Right lung (tissue), 10 donors: Measurements from ENCODE around the gene B4GALT2. TPM values are rescaled to one million over a fixed set of nuclear protein-coding genes. Genes with fewer than 3 reads are reported as not detected.
A peak's percentile ranks its signal among the peaks of the same experiment; 100 is the strongest.

Source experiments
- DNase-seq, 2 donors: peaks; one replicate each; pipeline ENCODE4 v3.0.0-alpha.2; 2013
- long read RNA-seq, 8 donors: transcript quantifications; one replicate each; lab custom pipeline, GENCODE V29; 2026
- polyA plus RNA-seq, 5 donors: library from polyadenylated mRNA; unstranded; fragments of 120-200 nt; gene quantifications; one replicate each; pipeline versions ENCODE4 v1.2.1 to v1.2.3, GENCODE V29; 2013; ENCODE audit warnings: inconsistent platforms in 1 of 5, low replicate concordance in 1 of 5; ENCODE audit not compliant: insufficient read length in 5 of 5, insufficient read depth in 1 of 5

The B4GALT2 gene
- 10 to 100 TPM; 32.0 to 70.2 (median 40.1) TPM for polyA plus RNA-seq
- long read RNA-seq, donor 1, transcript B4GALT2-203 (7 exons, 2,203 nt), result major isoform, 25 of 70 reads
- long read RNA-seq, donor 1, partial matches to known transcripts, result 45 of 70 reads
- long read RNA-seq, donor 1, other reads (novel, unspliced or antisense), result 0 of 70 reads
- long read RNA-seq, donor 2, transcript B4GALT2-203 (7 exons, 2,203 nt), result major isoform, 13 of 18 reads
- long read RNA-seq, donor 2, partial matches to known transcripts, result 0 of 18 reads
- long read RNA-seq, donor 2, other reads (novel, unspliced or antisense), result 5 of 18 reads
- long read RNA-seq, donor 3, transcript B4GALT2-203 (7 exons, 2,203 nt), result major isoform, 8 of 22 reads
- long read RNA-seq, donor 3, partial matches to known transcripts, result 13 of 22 reads
- long read RNA-seq, donor 3, other reads (novel, unspliced or antisense), result 0 of 22 reads
- long read RNA-seq, donor 4, transcript B4GALT2-203 (7 exons, 2,203 nt), result major isoform, 7 of 7 reads
- long read RNA-seq, donor 4, partial matches to known transcripts, result 0 of 7 reads
- long read RNA-seq, donor 4, other reads (novel, unspliced or antisense), result 0 of 7 reads
- long read RNA-seq, donor 5, transcript B4GALT2-203 (7 exons, 2,203 nt), result major isoform, 19 of 38 reads
- long read RNA-seq, donor 5, partial matches to known transcripts, result 17 of 38 reads
- long read RNA-seq, donor 5, other reads (novel, unspliced or antisense), result 0 of 38 reads
- long read RNA-seq, donor 6, transcript B4GALT2-203 (7 exons, 2,203 nt), result major isoform, 24 of 38 reads
- long read RNA-seq, donor 6, partial matches to known transcripts, result 14 of 38 reads
- long read RNA-seq, donor 6, other reads (novel, unspliced or antisense), result 0 of 38 reads
- long read RNA-seq, donor 7, transcript B4GALT2-203 (7 exons, 2,203 nt), result major isoform, 34 of 39 reads
- long read RNA-seq, donor 7, partial matches to known transcripts, result 5 of 39 reads
- long read RNA-seq, donor 7, other reads (novel, unspliced or antisense), result 0 of 39 reads
- long read RNA-seq, donor 8, transcript B4GALT2-203 (7 exons, 2,203 nt), result major isoform, 11 of 11 reads
- long read RNA-seq, donor 8, partial matches to known transcripts, result 0 of 11 reads
- long read RNA-seq, donor 8, other reads (novel, unspliced or antisense), result 0 of 11 reads

- no peak for DNase-seq
These were observed at the start of gene B4GALT2 for GRCh38 chr1:43978551-43979260. Gene B4GALT2 (plus strand): TSS chr1:43979210. CDS start chr1:43981161, 1,951 bp downstream.

- no peak for DNase-seq
These were observed 48.7 kb upstream of the B4GALT2 start for GRCh38 chr1:43930168-43930948.

GRCh38 chr1:43930949-43931275 lies 48.1 kb upstream of the B4GALT2 start:
- DNase-seq, result no peak

GRCh38 chr1:43931711-43932660 lies 47.0 kb upstream of the B4GALT2 start:
- DNase-seq, result no peak

GRCh38 chr1:43932786-43933385 lies 46.1 kb upstream of the B4GALT2 start:
- DNase-seq, result no peak

GRCh38 chr1:43933386-43934100 lies 45.5 kb upstream of the B4GALT2 start, which contains the start of gene ARTN:
Gene ARTN (plus strand): TSS chr1:43933801. CDS start chr1:43935657, 1,856 bp downstream.
- DNase-seq, result peak in 1 of 2 donors; percentile 24

- DNase-seq, result peak in 1 of 2 donors; percentile 52
These were observed 44.7 kb upstream of the B4GALT2 start for GRCh38 chr1:43934101-43934985.

GRCh38 chr1:43934986-43935324 lies 44.1 kb upstream of the B4GALT2 start:
- DNase-seq, result no peak

- DNase-seq, result no peak
These were observed 43.1 kb upstream of the B4GALT2 start for GRCh38 chr1:43935711-43936427.

DNA sequence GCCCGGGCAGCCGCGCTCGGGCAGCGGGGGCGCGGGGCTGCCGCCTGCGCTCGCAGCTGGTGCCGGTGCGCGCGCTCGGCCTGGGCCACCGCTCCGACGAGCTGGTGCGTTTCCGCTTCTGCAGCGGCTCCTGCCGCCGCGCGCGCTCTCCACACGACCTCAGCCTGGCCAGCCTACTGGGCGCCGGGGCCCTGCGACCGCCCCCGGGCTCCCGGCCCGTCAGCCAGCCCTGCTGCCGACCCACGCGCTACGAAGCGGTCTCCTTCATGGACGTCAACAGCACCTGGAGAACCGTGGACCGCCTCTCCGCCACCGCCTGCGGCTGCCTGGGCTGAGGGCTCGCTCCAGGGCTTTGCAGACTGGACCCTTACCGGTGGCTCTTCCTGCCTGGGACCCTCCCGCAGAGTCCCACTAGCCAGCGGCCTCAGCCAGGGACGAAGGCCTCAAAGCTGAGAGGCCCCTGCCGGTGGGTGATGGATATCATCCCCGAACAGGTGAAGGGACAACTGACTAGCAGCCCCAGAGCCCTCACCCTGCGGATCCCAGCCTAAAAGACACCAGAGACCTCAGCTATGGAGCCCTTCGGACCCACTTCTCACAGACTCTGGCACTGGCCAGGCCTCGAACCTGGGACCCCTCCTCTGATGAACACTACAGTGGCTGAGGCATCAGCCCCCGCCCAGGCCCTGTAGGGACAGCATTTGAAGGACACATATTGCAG lies 42.4 kb upstream of the B4GALT2 start:
- no peak for DNase-seq

GRCh38 chr1:43937179-43937865 lies 41.7 kb upstream of the B4GALT2 start:
- no peak for DNase-seq

GRCh38 chr1:43938383-43938782 lies 40.6 kb upstream of the B4GALT2 start:
- no peak for DNase-seq

- DNase-seq, result peak in 1 of 2 donors; percentile 15
These were observed 40.0 kb upstream of the B4GALT2 start for GRCh38 chr1:43938892-43939587.

DNA sequence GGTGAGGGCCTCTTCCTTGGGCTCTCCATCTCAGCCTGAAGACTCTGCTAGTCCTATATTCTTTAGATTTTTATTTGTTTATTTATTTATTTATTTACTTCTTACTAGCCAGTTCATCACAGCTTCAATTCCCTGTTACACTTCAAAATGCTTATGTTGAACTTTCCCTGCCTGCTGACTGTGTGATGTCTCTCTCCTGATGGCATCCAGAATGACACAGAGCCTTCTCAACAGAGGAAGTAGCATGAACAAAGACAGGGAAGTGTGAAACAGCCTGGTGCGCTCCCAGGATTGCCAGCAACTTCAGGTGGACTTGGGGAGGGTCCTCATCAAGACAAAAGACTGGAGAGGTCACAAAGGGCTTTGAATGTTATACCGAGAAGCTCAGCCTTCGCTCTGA lies 36.6 kb upstream of the B4GALT2 start:
- DNase-seq, result no peak

DNA sequence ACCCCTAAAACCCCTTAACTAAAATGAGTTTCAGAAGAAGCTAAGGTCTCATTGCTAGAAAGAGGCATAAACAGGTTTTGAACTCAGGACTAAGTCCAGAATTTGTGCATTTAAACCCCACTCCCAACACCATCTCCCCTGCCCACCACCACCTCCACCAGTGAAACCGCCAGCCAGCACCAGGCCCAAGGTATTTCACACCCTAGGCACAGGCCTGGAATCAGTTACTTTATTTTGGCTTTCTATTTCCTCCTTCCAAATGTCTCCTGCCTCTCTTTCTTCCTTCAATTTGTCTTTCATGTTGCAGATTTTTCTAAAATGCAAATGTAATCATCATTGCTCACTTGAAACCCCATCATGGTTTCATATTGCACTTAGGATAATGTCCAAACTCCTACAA lies 34.1 kb upstream of the B4GALT2 start:
- no peak for DNase-seq
